SK-N-SH (cell line): ENCODE data around the gene CTTNBP2NL. TPM values are rescaled to one million over a fixed set of nuclear protein-coding genes. Genes with fewer than 3 reads are reported as not detected.

Source experiments
- CTCF ChIA-PET: fragments of 300-600, 350-600 bp; formaldehyde crosslinking; extraction: SDS; loops from one replicate; lab custom pipeline; 2021; lab: Yijun Ruan, JAX
- POLR2A ChIA-PET: fragments of 350-600 bp; sonication (Branson Sonifier 250); formaldehyde crosslinking; extraction: SDS; loops from one replicate; lab custom pipeline; 2020; ENCODE audit warnings: antibody characterized with exemption, inconsistent platforms; lab: Yijun Ruan, JAX
- DNase-seq: peaks from one replicate; pipeline ENCODE4 v3.0.0; 2012
- H2AFZ ChIP-seq: fragments of 200-600 bp; sonication (generic); 2 replicates; pipeline ENCODE4 v1.8.1; 2016; ENCODE audit warnings: antibody characterized with exemption, mild to moderate bottlenecking, low read depth
- H3F3A ChIP-seq: fragments of 200-600 bp; sonication (generic); replicated peaks from 2 replicates; pipeline ENCODE3; 2016; ENCODE audit warnings: antibody characterized with exemption, mild to moderate bottlenecking; ENCODE audit not compliant: insufficient read depth
- H3K27ac ChIP-seq, 2 experiments: fragments of 200-500 bp in 1 of 2; fragments of 200-600 bp in 1 of 2; sonication (Bioruptor generic) in 1 of 2; sonication (generic), shearing (Covaris generic) in 1 of 2; 2 replicates each; pipeline versions ENCODE4 v1.5.1 to v1.6.1; 2014 to 2016; ENCODE audit warnings: low read depth in 2 of 2, inconsistent platforms in 1 of 2, low read length in 1 of 2, mild to moderate bottlenecking in 1 of 2, mixed read lengths in 1 of 2
- H3K27me3 ChIP-seq: fragments of 200-600 bp; sonication (generic), shearing (Covaris generic); 2 replicates; pipeline ENCODE4 v1.6.1; 2016; ENCODE audit warnings: mixed run types; ENCODE audit not compliant: insufficient read depth
- H3K36me3 ChIP-seq, 2 experiments: fragments of 200-500 bp in 1 of 2; fragments of 200-600 bp in 1 of 2; sonication (Bioruptor generic) in 1 of 2; sonication (generic) in 1 of 2; replicated peaks in 1 of 2; 2 replicates each; pipeline versions ENCODE3 to v1.5.1; 2014 to 2016; ENCODE audit warnings: low read length in 1 of 2, mild to moderate bottlenecking in 1 of 2; ENCODE audit not compliant: insufficient read depth in 2 of 2, control insufficient read depth in 1 of 2
- H3K4me1 ChIP-seq, 2 experiments: fragments of 200-500 bp in 1 of 2; fragments of 200-600 bp in 1 of 2; sonication (Bioruptor generic) in 1 of 2; sonication (generic), shearing (Covaris generic) in 1 of 2; 2 replicates each; pipeline versions ENCODE4 v1.5.1 to v1.6.1; 2014 to 2016; ENCODE audit warnings: low read depth in 1 of 2, low read length in 1 of 2, mixed run types in 1 of 2; ENCODE audit not compliant: insufficient read depth in 2 of 2, control insufficient read depth in 1 of 2
- H3K4me2 ChIP-seq: fragments of 200-600 bp; sonication (generic), shearing (Covaris generic); 2 replicates; pipeline ENCODE4 v1.6.1; 2017; ENCODE audit warnings: mixed run types
- H3K4me3 ChIP-seq, 2 experiments: fragments of 200-500 bp in 1 of 2; fragments of 200-600 bp in 1 of 2; sonication (Bioruptor generic) in 1 of 2; sonication (generic), shearing (Covaris generic) in 1 of 2; 2 replicates each; pipeline versions ENCODE4 v1.5.1 to v1.8.1; 2014 to 2016; ENCODE audit warnings: low read depth in 2 of 2, inconsistent platforms in 1 of 2, low read length in 1 of 2, mild to moderate bottlenecking in 1 of 2, mixed read lengths in 1 of 2, moderate library complexity in 1 of 2
- H3K79me2 ChIP-seq: fragments of 200-600 bp; sonication (generic); 2 replicates; pipeline ENCODE4 v1.8.1; 2017; ENCODE audit warnings: mild to moderate bottlenecking; ENCODE audit not compliant: insufficient read depth
- H3K9ac ChIP-seq: fragments of 200-600 bp; sonication (generic); 2 replicates; pipeline ENCODE4 v1.6.1; 2017; ENCODE audit warnings: mixed run types
- H3K9me2 ChIP-seq: fragments of 200-600 bp; sonication (generic); 2 replicates; pipeline ENCODE4 v1.6.1; 2017; ENCODE audit warnings: mixed run types
- H3K9me3 ChIP-seq: fragments of 200-600 bp; sonication (generic); 2 replicates; pipeline ENCODE4 v1.6.1; 2017; ENCODE audit warnings: mixed run types, mild to moderate bottlenecking, moderate library complexity
- H4K20me1 ChIP-seq: fragments of 200-600 bp; sonication (generic); 2 replicates; pipeline ENCODE4 v1.6.1; 2017; ENCODE audit warnings: mild to moderate bottlenecking, mixed run types; ENCODE audit not compliant: insufficient read depth
- EP300 ChIP-seq, 2 experiments: IDR thresholded peaks; 2 replicates each; pipeline versions ENCODE4 v1.4.0 to v1.6.1; 2012; ENCODE audit warnings: borderline replicate concordance in 1 of 2, low read depth in 1 of 2, low read length in 1 of 2
- EZH2phosphoT487 ChIP-seq: fragments of 200-600 bp; sonication (generic); IDR thresholded peaks from 2 replicates; pipeline ENCODE4 v1.6.1; 2017; ENCODE audit warnings: low read depth, mixed run types, mild to moderate bottlenecking, antibody characterized with exemption, moderate library complexity, borderline replicate concordance
- FOSL2 ChIP-seq: IDR thresholded peaks from 2 replicates; pipeline ENCODE4 v1.4.0; 2012; ENCODE audit warnings: low read depth, mild to moderate bottlenecking, moderate library complexity, borderline replicate concordance
- GATA2 ChIP-seq: sonication (generic); formaldehyde crosslinking; IDR thresholded peaks from 2 replicates; pipeline ENCODE4 v1.5.0; 2020; ENCODE audit warnings: mild to moderate bottlenecking, missing genetic modification reagents
- IRF3 ChIP-seq: fragments of 150-350 bp; IDR thresholded peaks from 2 replicates; pipeline ENCODE4 v1.6.1; 2016; ENCODE audit warnings: mild to moderate bottlenecking, low read depth, low read length
- JUND ChIP-seq: IDR thresholded peaks from 2 replicates; pipeline ENCODE4 v1.4.0; 2012
- MXI1 ChIP-seq: IDR thresholded peaks from 2 replicates; pipeline ENCODE4 v1.6.1; 2012; ENCODE audit warnings: mild to moderate bottlenecking, low read depth, low read length, improper control_type of control experiment
- NRF1 ChIP-seq: IDR thresholded peaks from 2 replicates; pipeline ENCODE4 v1.6.1; 2012; ENCODE audit warnings: low read depth, mild to moderate bottlenecking, low read length
- RAD21 ChIP-seq: IDR thresholded peaks from 2 replicates; pipeline ENCODE4 v1.6.1; 2012; ENCODE audit warnings: mild to moderate bottlenecking, low read length
- RCOR1 ChIP-seq: fragments of 150-350 bp; IDR thresholded peaks from 2 replicates; pipeline ENCODE4 v1.6.1; 2017; ENCODE audit warnings: antibody characterized with exemption, low read length
- RFX5 ChIP-seq: IDR thresholded peaks from 2 replicates; pipeline ENCODE4 v1.6.1; 2012; ENCODE audit warnings: mild to moderate bottlenecking, improper control_type of control experiment, low read length
- SMC3 ChIP-seq: IDR thresholded peaks from 2 replicates; pipeline ENCODE4 v1.6.1; 2012; ENCODE audit warnings: low read depth, low read length, improper control_type of control experiment
- TEAD4 ChIP-seq: IDR thresholded peaks from 2 replicates; pipeline ENCODE4 v1.4.0; 2012; ENCODE audit warnings: mild to moderate bottlenecking, borderline replicate concordance; ENCODE audit not compliant: insufficient read depth
- WGBS: methylation state at CpG from one replicate; pipeline ENCODE4 v1.1.6; 2017; ENCODE audit warnings: low lambda C conversion rate; 5-methylcytosine and 5-hydroxymethylcytosine counted together
- polyA plus RNA-seq, 3 experiments: library from polyadenylated mRNA; depleted of rRNA; stranded (reverse); fragments of >200 nt; gene quantifications; 2 replicates each; pipeline ENCODE4 v1.2.3, GENCODE V29; 2012
- TF ChIP-seq, protein P1 (sequence below): fragments of 200-600 bp; sonication (generic); IDR thresholded peaks from 2 replicates; pipeline ENCODE4 v1.6.1; 2017; ENCODE audit warnings: antibody characterized with exemption, mild to moderate bottlenecking, moderate library complexity
- TF ChIP-seq, protein P2 (sequence below): fragments of 150-350 bp; IDR thresholded peaks from 2 replicates; pipeline ENCODE4 v1.6.1; 2017; ENCODE audit warnings: antibody characterized with exemption, low read length, low read depth, borderline replicate concordance
- TF ChIP-seq, protein P3 (sequence below): IDR thresholded peaks from 2 replicates; pipeline ENCODE4 v1.4.0; 2012; ENCODE audit warnings: low read depth, borderline replicate concordance

The CTTNBP2NL gene
- polyA plus RNA-seq, 1 of the 3 experiments (the other 2 are of a cell fraction): 4.9 TPM

GRCh38 chr1:112358798-112359408, 37.1 kb upstream of the CTTNBP2NL start:
- H3K4me2 ChIP-seq: no peak overlapping the region
- no peak overlapping the region for H2AFZ ChIP-seq
- no peaks in the 10 kb centered on the region for H3K4me1 ChIP-seq
- WGBS: 11% methylated on average over 1 of the region's 7 CpGs
- POLR2A ChIA-PET: no interaction called here
- no peaks in the 10 kb centered on the region for H4K20me1 ChIP-seq
- no peaks in the 10 kb centered on the region for H3K79me2 ChIP-seq
- no peaks in the 10 kb centered on the region for H3K9me3 ChIP-seq
- TF ChIP-seq EP300 (IDR thresholded peaks at IDR 0.05; ENCODE audit: borderline replicate concordance in 1 of 2, low read depth in 1 of 2, low read length in 1 of 2) (no peak), NRF1 (no peak), RFX5 (no peak), IRF3 (no peak), JUND (no peak), RAD21 (peak; percentile 65), MXI1 (no peak), SMC3 (peak; percentile 57), TEAD4 (no peak), GATA2 (CRISPR knock-in tag) (no peak), EZH2phosphoT487 (no peak), RCOR1 (no peak), FOSL2 (no peak)
- TF ChIP-seq, protein P1, sequence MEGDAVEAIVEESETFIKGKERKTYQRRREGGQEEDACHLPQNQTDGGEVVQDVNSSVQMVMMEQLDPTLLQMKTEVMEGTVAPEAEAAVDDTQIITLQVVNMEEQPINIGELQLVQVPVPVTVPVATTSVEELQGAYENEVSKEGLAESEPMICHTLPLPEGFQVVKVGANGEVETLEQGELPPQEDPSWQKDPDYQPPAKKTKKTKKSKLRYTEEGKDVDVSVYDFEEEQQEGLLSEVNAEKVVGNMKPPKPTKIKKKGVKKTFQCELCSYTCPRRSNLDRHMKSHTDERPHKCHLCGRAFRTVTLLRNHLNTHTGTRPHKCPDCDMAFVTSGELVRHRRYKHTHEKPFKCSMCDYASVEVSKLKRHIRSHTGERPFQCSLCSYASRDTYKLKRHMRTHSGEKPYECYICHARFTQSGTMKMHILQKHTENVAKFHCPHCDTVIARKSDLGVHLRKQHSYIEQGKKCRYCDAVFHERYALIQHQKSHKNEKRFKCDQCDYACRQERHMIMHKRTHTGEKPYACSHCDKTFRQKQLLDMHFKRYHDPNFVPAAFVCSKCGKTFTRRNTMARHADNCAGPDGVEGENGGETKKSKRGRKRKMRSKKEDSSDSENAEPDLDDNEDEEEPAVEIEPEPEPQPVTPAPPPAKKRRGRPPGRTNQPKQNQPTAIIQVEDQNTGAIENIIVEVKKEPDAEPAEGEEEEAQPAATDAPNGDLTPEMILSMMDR: peak; percentile 73
- TF ChIP-seq, protein P2, sequence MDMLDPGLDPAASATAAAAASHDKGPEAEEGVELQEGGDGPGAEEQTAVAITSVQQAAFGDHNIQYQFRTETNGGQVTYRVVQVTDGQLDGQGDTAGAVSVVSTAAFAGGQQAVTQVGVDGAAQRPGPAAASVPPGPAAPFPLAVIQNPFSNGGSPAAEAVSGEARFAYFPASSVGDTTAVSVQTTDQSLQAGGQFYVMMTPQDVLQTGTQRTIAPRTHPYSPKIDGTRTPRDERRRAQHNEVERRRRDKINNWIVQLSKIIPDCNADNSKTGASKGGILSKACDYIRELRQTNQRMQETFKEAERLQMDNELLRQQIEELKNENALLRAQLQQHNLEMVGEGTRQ: no peak
- TF ChIP-seq, protein P3, sequence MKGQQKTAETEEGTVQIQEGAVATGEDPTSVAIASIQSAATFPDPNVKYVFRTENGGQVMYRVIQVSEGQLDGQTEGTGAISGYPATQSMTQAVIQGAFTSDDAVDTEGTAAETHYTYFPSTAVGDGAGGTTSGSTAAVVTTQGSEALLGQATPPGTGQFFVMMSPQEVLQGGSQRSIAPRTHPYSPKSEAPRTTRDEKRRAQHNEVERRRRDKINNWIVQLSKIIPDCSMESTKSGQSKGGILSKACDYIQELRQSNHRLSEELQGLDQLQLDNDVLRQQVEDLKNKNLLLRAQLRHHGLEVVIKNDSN: no peak
- H3K27ac ChIP-seq: no peak overlapping the region
- H3F3A ChIP-seq: no peaks in the 10 kb centered on the region
- H3K4me3 ChIP-seq: peak overlapping the region in 1 of 2 experiments; percentile 27; a peak in 1 of 4 replicates
- CTCF ChIA-PET: interaction anchor here (0.6 to 8.7 kb wide), 19 partner anchors 9 to 1620 kb away, joined by 3 to 110 read pairs (median 4); partner anchors contain the start of gene OLFML3
- no peaks in the 10 kb centered on the region for H3K9me2 ChIP-seq
- peak; percentile 56 for DNase-seq
- no peaks in the 10 kb centered on the region for H3K36me3 ChIP-seq
- H3K9ac ChIP-seq: no peak overlapping the region
- peaks cover 9% of the 10 kb centered on the region; the same call in 1 of the 2 replicates for H3K27me3 ChIP-seq
